Skin epidermis (tissue), 12 donors: Measurements from ENCODE around the gene MARCHF3.

Experiments used
- H3K27ac ChIP-seq, 21 experiments: fragments of 200-600 bp; sonication (generic) in 11 of 21; one replicate each; pipeline ENCODE4 v1.5.0; 2020; ENCODE audit warnings: mild to moderate bottlenecking in 3 of 21, inconsistent platforms in 2 of 21, moderate library complexity in 2 of 21
- H3K4me3 ChIP-seq, 7 experiments: fragments of 200-600 bp; sonication (generic) in 2 of 7; one replicate each; pipeline ENCODE4 v1.5.0; 2020; ENCODE audit warnings: inconsistent platforms in 2 of 7, mild to moderate bottlenecking in 2 of 7, moderate library complexity in 1 of 7

Gene MARCHF3, protein sequence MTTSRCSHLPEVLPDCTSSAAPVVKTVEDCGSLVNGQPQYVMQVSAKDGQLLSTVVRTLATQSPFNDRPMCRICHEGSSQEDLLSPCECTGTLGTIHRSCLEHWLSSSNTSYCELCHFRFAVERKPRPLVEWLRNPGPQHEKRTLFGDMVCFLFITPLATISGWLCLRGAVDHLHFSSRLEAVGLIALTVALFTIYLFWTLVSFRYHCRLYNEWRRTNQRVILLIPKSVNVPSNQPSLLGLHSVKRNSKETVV

GRCh38 chr5:127030259-127031146 is at the start of gene MARCHF3:
MARCHF3 (minus strand) TSS chr5:127030558; CDS start chr5:126918171, 112,387 bp downstream.
- peak within 1 kb of the TSS; percentile 54 to 86 (median 69) for H3K4me3 ChIP-seq
- peak within 1 kb of the TSS in 20 of 21 experiments; percentile 31 to 91 (median 80) for H3K27ac ChIP-seq

- Histone ChIP-seq H3K27ac (no peak overlapping the region), H3K4me3 (no peak overlapping the region)
Observed at GRCh38 chr5:127079994-127080491, 49.7 kb upstream of the MARCHF3 start.

DNA sequence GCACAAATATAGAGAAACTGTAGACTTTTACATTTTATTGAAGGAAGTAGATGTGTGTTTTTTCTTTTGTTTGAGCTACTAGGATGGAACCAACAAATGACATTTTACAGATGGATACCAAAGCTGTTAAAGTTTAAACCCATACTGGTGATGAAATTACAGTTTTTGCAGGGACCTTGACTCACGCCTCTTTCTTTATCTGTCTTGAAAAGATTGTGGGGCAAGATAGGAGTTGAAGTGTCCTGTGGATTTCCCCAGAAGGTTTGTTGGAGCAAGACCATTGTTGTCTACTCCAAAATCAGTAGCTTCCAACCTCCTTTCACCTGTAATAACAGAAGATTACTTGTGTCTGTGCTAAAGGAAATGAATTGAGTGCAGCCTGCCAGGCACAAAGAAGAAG is 47.0 kb upstream of the MARCHF3 start:
- H3K27ac ChIP-seq: no peak overlapping the region
- H3K4me3 ChIP-seq: no peak overlapping the region

- Histone ChIP-seq H3K27ac (no peak overlapping the region), H3K4me3 (no peak overlapping the region)
Observed at GRCh38 chr5:127076315-127077129, 46.2 kb upstream of the MARCHF3 start.

DNA sequence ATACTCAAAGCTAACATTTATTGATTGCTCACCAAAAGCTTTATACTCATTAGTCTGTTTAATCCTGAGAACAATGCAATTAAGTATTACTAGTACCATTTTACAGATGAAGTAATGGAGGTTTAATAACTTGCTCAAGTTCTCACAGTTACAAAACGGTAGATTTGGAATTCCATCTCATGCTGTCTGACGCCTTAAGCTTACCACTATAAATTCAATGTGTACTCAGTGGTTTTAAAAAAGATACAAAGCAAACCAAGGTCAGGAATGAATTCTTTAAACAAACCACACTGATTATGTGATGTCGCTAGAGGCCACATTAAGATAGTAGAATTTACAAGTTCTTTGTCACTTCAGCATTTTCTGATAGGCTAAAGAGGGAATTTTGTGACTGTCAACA is 44.1 kb upstream of the MARCHF3 start:
- Histone ChIP-seq H3K4me3 (no peak overlapping the region), H3K27ac (no peak overlapping the region)

GRCh38 chr5:127072861-127073846 is 42.8 kb upstream of the MARCHF3 start, which contains the start of gene C5orf63:
C5orf63 (minus strand) TSS chr5:127073502; CDS start chr5:127058995, 14,507 bp downstream.
- H3K4me3 ChIP-seq: peak within 1 kb of the TSS; percentile 41 to 58 (median 46)
- peak within 1 kb of the TSS in 19 of 21 experiments; percentile 8 to 81 (median 63) for H3K27ac ChIP-seq

DNA sequence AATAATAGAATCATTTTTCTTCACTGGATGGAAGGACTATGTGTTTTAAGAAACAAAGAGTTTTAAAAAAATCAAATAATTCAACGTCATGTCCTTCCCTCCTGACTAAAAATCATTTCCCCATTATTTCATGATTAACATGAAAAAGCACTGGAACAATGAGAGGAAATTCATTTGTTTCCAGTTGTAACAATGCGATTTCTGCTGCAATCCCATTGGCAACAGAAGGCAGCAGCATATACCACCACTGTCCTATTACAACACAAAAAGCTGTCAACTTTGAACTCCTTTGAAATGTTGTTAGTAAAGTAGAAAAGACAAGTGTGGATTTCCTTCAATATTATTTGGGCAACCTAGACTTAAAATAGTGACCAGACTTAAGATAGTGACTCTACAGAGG is 39.9 kb upstream of the MARCHF3 start:
- no peak overlapping the region for H3K27ac ChIP-seq

DNA sequence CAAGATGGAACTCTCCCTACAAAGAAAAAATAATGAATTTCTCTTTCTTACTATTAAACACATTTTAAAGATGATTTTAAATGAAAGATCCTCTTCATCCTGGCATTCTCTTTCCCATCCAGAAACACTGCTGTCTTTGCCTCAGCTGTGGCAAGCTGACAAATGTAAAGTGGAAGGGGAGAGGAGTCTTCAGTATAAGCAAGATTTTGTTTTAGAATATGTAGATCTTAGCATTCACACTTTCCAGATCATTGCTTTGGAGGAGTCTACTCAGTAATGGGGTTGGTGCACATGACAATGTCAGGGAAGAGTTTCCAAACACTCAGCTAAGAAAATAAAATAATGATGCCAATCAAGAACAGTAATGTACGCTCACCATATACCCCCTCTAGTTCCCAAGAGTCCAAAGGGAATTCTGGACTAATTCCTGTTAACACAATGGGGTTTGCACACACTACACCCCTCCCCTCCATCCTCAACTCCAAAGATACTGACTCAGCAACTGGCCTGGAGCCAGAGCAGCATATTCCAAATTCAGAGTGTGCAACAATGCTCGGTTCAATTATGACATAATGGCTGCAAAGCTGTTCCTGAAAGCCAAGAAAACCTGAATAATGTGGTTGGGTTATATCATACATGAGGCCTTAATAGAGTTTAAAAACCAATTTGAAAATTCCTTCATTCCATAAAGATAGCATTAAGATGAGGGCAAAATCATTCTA is 38.3 kb upstream of the MARCHF3 start:
- no peak overlapping the region for H3K4me3 ChIP-seq
- H3K27ac ChIP-seq: no peak overlapping the region

More for the DNA sequence above, 39.9 kb upstream of the MARCHF3 start:
- H3K4me3 ChIP-seq: no peak overlapping the region

GRCh38 chr5:127066721-127067120 is 36.4 kb upstream of the MARCHF3 start:
- no peak overlapping the region for H3K27ac ChIP-seq
- no peak overlapping the region for H3K4me3 ChIP-seq

- peak overlapping the region in 1 of 21 experiments; percentile 13 for H3K27ac ChIP-seq
- H3K4me3 ChIP-seq: no peak overlapping the region
Observed at GRCh38 chr5:127064253-127064840, 34.0 kb upstream of the MARCHF3 start.

DNA sequence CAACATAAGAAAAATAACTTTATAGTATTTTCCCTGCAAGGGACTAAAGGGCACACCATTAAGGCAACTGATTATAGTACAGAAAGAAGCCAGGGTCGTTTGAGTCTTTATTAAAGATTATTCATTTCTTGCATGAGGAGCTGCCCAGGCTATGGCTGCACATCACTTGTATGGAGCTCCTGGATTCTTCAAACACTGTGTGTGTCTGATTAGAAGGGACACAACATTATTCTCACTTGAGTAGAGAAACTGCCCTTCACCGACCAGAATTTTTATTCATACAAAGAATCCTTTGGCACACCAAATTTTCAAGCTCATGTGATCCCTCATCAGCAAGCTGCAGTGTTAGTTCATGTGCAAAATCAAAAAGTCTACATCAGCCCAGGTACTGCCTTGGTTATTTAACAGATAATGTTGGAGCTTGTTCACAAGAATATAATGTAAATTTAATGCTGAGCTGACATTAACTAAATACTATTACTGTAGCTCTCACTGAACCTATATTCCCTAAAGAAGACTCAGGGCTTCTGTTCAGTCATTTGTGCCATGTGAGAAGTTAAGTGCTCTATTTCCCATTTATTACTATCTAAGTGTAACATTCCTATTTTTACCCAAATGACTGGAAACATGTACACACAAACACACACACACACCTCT is 33.0 kb upstream of the MARCHF3 start:
- Histone ChIP-seq H3K27ac (no peak overlapping the region), H3K4me3 (no peak overlapping the region)

DNA sequence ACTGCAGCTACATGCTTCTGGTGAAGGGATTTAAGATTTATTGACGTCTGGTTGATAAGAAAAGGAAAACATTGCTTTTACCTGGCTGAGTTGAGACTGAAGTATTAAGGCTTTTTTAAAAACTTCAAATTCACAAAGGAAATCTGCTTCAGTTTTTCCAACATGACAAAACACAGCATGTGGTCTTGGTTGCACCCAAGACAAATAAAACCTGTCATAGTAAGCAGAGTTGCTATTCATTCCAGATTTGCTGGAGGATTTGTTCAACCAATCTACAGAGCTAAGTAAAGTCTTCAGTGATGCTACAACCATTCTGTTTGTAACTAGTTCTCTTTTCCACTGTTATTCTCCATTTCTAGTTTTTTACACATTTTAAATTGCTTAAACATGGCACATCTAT is 31.6 kb upstream of the MARCHF3 start:
- Histone ChIP-seq H3K4me3 (no peak overlapping the region), H3K27ac (no peak overlapping the region)

- H3K27ac ChIP-seq: no peak overlapping the region
- no peak overlapping the region for H3K4me3 ChIP-seq
Observed at GRCh38 chr5:127061537-127061936, 31.2 kb upstream of the MARCHF3 start.

- Histone ChIP-seq H3K4me3 (no peak overlapping the region), H3K27ac (no peak overlapping the region)
Observed at GRCh38 chr5:127060470-127060985, 30.2 kb upstream of the MARCHF3 start.

DNA sequence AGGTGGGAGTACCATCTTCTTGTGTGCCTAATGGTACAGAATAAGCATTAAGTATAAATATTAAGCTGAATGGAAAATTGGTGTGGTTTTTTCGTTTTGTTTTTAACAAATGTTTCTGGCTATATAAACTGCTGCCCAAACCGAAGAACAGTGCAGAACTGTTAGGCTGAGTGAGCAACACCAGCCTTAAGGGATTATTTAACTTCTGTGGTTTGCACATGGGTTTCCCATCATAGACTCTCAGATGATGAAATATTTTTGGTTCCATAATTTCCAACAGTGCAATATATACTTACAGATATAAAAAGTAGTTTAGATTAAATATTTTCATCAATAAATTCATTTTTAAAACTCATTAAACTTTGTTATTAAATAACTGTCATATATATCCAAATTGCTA is 26.5 kb upstream of the MARCHF3 start:
- no peak overlapping the region for H3K4me3 ChIP-seq
- H3K27ac ChIP-seq: no peak overlapping the region

- Histone ChIP-seq H3K27ac (no peak overlapping the region), H3K4me3 (no peak overlapping the region)
Observed at GRCh38 chr5:127055880-127056653, 25.7 kb upstream of the MARCHF3 start.
